RWPE1 (cell line): ENCODE data around the gene PTPRU.
A peak's percentile ranks its signal among the peaks of the same experiment; 100 is the strongest.
"Not testable (repeated sequence)": the region's sequence is repeated elsewhere in the genome, so short reads cannot be mapped to it uniquely, and the experiment has no call there.

Source experiments
- CTCF ChIA-PET: fragments of 350-600 bp; sonication (Branson Sonifier 250); formaldehyde crosslinking; extraction: SDS; loops from one replicate; lab custom pipeline; 2021; lab: Yijun Ruan, JAX
- POLR2A ChIA-PET: fragments of 400-600 bp; formaldehyde crosslinking; extraction: SDS; loops from one replicate; lab custom pipeline; 2020; ENCODE audit warnings: antibody characterized with exemption; ENCODE audit not compliant: low non-redundant PET; lab: Yijun Ruan, JAX
- DNase-seq: peaks from one replicate; pipeline ENCODE4 v3.0.0; 2012; ENCODE audit warnings: low spot score
- H3K27ac ChIP-seq: fragments of 450-650 bp; 2 replicates; pipeline ENCODE4 v1.5.1; 2017
- CTCF ChIP-seq: fragments of 450-650 bp; conservative IDR thresholded peaks from 2 replicates; pipeline ENCODE4 v1.5.1; 2017; ENCODE audit warnings: low read depth, mild to moderate bottlenecking

Gene PTPRU

GRCh38 chr1:29218223-29218622 is 18.1 kb upstream of the PTPRU start:
- POLR2A ChIA-PET = no interaction called here
- no peak for TF ChIP-seq CTCF
- no peak for DNase-seq
- peak overlapping the region; percentile 40; the same call in 1 of the 2 replicates for H3K27ac ChIP-seq
- CTCF ChIA-PET = interaction anchor here (0.7 kb wide), 1 partner anchor 16 kb away, joined by 3 read pairs; no protein-coding TSS in a partner anchor

- CTCF ChIA-PET = interaction anchor here (1.0 kb wide), 1 partner anchor 19 kb away, joined by 3 read pairs; no protein-coding TSS in a partner anchor
- TF ChIP-seq CTCF = no peak
- POLR2A ChIA-PET = no interaction called here
- H3K27ac ChIP-seq = no peak overlapping the region
- no peak for DNase-seq
Observed at GRCh38 chr1:29221296-29221695, 15.0 kb upstream of the PTPRU start.

GRCh38 chr1:29222260-29222659 is 14.1 kb upstream of the PTPRU start:
- CTCF ChIA-PET = interaction anchor here (0.6 to 0.7 kb wide), 2 partner anchors 10 to 100 kb away, joined by 3 read pairs; no protein-coding TSS in a partner anchor
- POLR2A ChIA-PET, DNase-seq, H3K27ac ChIP-seq: not testable (repeated sequence)

GRCh38 chr1:29222686-29223085 is 13.6 kb upstream of the PTPRU start:
- no peak for TF ChIP-seq CTCF
- H3K27ac ChIP-seq = no peak overlapping the region
- ChIA-PET CTCF (no interaction called here), POLR2A (no interaction called here)
- DNase-seq = no peak

- ChIA-PET POLR2A (no interaction called here), CTCF (interaction anchor here (0.6 kb wide), 1 partner anchor 427 kb away, joined by 5 read pairs; no protein-coding TSS in a partner anchor)
- TF ChIP-seq CTCF = no peak
- no peak overlapping the region for H3K27ac ChIP-seq
- no peak for DNase-seq
Observed at GRCh38 chr1:29223521-29223920, 12.8 kb upstream of the PTPRU start.

GRCh38 chr1:29224356-29224837 is 11.9 kb upstream of the PTPRU start:
- no peak overlapping the region for H3K27ac ChIP-seq
- no peak for TF ChIP-seq CTCF
- ChIA-PET POLR2A (no interaction called here), CTCF (no interaction called here)
- DNase-seq = no peak

- no peak overlapping the region for H3K27ac ChIP-seq
- DNase-seq = no peak
- no peak for TF ChIP-seq CTCF
- POLR2A ChIA-PET = interaction anchor here (0.6 kb wide), 1 partner anchor 9 kb away, joined by 3 read pairs; no protein-coding TSS in a partner anchor
- CTCF ChIA-PET = no interaction called here
Observed at GRCh38 chr1:29225361-29225760, 11.0 kb upstream of the PTPRU start.
